ENCODE results near the gene FANCD2.
"Not testable (repeated sequence)": the region's sequence is repeated elsewhere in the genome, so short reads cannot be mapped to it uniquely, and the experiment has no call there.

Gene FANCD2

GRCh38 chr3:10023587-10024310 is 2.5 kb upstream of the FANCD2 start:
- Mint-ChIP-seq H3K4me3 (peak overlapping the region; percentile 14 to 20), H3K9me3 (no peaks in the 10 kb centered on the region), H3K4me1 (ENCODE audit: low read depth in 2 of 2) (peaks cover 3 to 18% of the 10 kb centered on the region in 2 donors), H3K27ac (no peak overlapping the region), H3K36me3 (ENCODE audit: insufficient read depth) (peaks cover 37% of the 10 kb centered on the region), H3K27me3 (no peaks in the 10 kb centered on the region)
- DNase-seq = no peak
- ATAC-seq (replicated peaks) = no peak

- Mint-ChIP-seq H3K4me3 (peak overlapping the region; percentile 92 to 93), H3K36me3 (ENCODE audit: insufficient read depth) (peaks cover 25% of the 10 kb centered on the region), H3K9me3 (no peaks in the 10 kb centered on the region), H3K4me1 (ENCODE audit: low read depth in 2 of 2) (peaks cover 0 to 18% of the 10 kb centered on the region in 2 donors), H3K27ac (peak overlapping the region; percentile 95 to 97), H3K27me3 (no peaks in the 10 kb centered on the region)
- DNase-seq = no peak
- no peak for ATAC-seq (replicated peaks)
Measured at GRCh38 chr3:10025205-10026083, 793 bp upstream of the FANCD2 start.

GRCh38 chr3:10041034-10041433 is 14.8 kb downstream of the FANCD2 start:
- Mint-ChIP-seq H3K36me3 (ENCODE audit: insufficient read depth) (peaks cover 29% of the 10 kb centered on the region), H3K4me3 (no peak overlapping the region), H3K27me3 (no peaks in the 10 kb centered on the region), H3K4me1 (ENCODE audit: low read depth in 2 of 2) (no peaks in the 10 kb centered on the region), H3K9me3 (no peaks in the 10 kb centered on the region), H3K27ac (no peak overlapping the region)
- DNase-seq = no peak
- no peak for ATAC-seq (replicated peaks)

- Mint-ChIP-seq H3K27ac (no peak overlapping the region), H3K4me1 (ENCODE audit: low read depth in 2 of 2) (no peaks in the 10 kb centered on the region), H3K4me3 (no peak overlapping the region), H3K27me3 (no peaks in the 10 kb centered on the region), H3K9me3 (no peaks in the 10 kb centered on the region), H3K36me3 (ENCODE audit: insufficient read depth) (peaks cover 4% of the 10 kb centered on the region)
- no peak for ATAC-seq (replicated peaks)
- no peak for DNase-seq
Measured at GRCh38 chr3:10047876-10048275, 21.6 kb downstream of the FANCD2 start.

GRCh38 chr3:10053054-10053453 is 26.8 kb downstream of the FANCD2 start:
- not testable (repeated sequence) for ATAC-seq (replicated peaks); H3K27ac Mint-ChIP-seq; H3K4me3 Mint-ChIP-seq; H3K4me1 Mint-ChIP-seq (ENCODE audit: low read depth in 2 of 2); H3K36me3 Mint-ChIP-seq (ENCODE audit: insufficient read depth); DNase-seq; H3K9me3 Mint-ChIP-seq; H3K27me3 Mint-ChIP-seq

GRCh38 chr3:10055097-10055496 is 28.9 kb downstream of the FANCD2 start:
- H3K27ac Mint-ChIP-seq = no peak overlapping the region
- no peaks in the 10 kb centered on the region for H3K27me3 Mint-ChIP-seq
- H3K9me3 Mint-ChIP-seq = no peaks in the 10 kb centered on the region
- ATAC-seq (replicated peaks) (no peak), DNase-seq (no peak)
- H3K36me3 Mint-ChIP-seq (ENCODE audit: insufficient read depth) = peaks cover 5% of the 10 kb centered on the region
- no peak overlapping the region for H3K4me3 Mint-ChIP-seq
- no peaks in the 10 kb centered on the region for H3K4me1 Mint-ChIP-seq (ENCODE audit: low read depth in 2 of 2)

GRCh38 chr3:10070077-10070476 is 43.8 kb downstream of the FANCD2 start:
- H3K4me1 Mint-ChIP-seq (ENCODE audit: low read depth in 2 of 2); ATAC-seq (replicated peaks); H3K36me3 Mint-ChIP-seq (ENCODE audit: insufficient read depth); H3K9me3 Mint-ChIP-seq; H3K4me3 Mint-ChIP-seq; H3K27me3 Mint-ChIP-seq; DNase-seq; H3K27ac Mint-ChIP-seq: not testable (repeated sequence)

- no peak overlapping the region for H3K27ac Mint-ChIP-seq
- H3K4me1 Mint-ChIP-seq (ENCODE audit: low read depth in 2 of 2) = no peaks in the 10 kb centered on the region
- H3K4me3 Mint-ChIP-seq = no peak overlapping the region
- H3K9me3 Mint-ChIP-seq = no peaks in the 10 kb centered on the region
- H3K27me3 Mint-ChIP-seq = no peaks in the 10 kb centered on the region
- ATAC-seq (replicated peaks) (no peak), DNase-seq (no peak)
- H3K36me3 Mint-ChIP-seq (ENCODE audit: insufficient read depth) = no peaks in the 10 kb centered on the region
Measured at GRCh38 chr3:10074666-10075065, 48.4 kb downstream of the FANCD2 start.

GRCh38 chr3:10081871-10082270 is 55.6 kb downstream of the FANCD2 start:
- ATAC-seq (replicated peaks) (no peak), DNase-seq (no peak)
- no peaks in the 10 kb centered on the region for H3K4me1 Mint-ChIP-seq (ENCODE audit: low read depth in 2 of 2)
- H3K27ac Mint-ChIP-seq = no peak overlapping the region
- no peaks in the 10 kb centered on the region for H3K27me3 Mint-ChIP-seq
- peaks cover 3% of the 10 kb centered on the region for H3K36me3 Mint-ChIP-seq (ENCODE audit: insufficient read depth)
- no peak overlapping the region for H3K4me3 Mint-ChIP-seq
- no peaks in the 10 kb centered on the region for H3K9me3 Mint-ChIP-seq

- no peak overlapping the region for H3K4me3 Mint-ChIP-seq
- no peaks in the 10 kb centered on the region for H3K9me3 Mint-ChIP-seq
- H3K27ac Mint-ChIP-seq = no peak overlapping the region
- H3K36me3 Mint-ChIP-seq (ENCODE audit: insufficient read depth) = peaks cover 7% of the 10 kb centered on the region
- no peak for ATAC-seq (replicated peaks)
- no peaks in the 10 kb centered on the region for H3K4me1 Mint-ChIP-seq (ENCODE audit: low read depth in 2 of 2)
- H3K27me3 Mint-ChIP-seq = no peaks in the 10 kb centered on the region
- DNase-seq = no peak
Measured at GRCh38 chr3:10085738-10086137, 59.5 kb downstream of the FANCD2 start.

- Mint-ChIP-seq H3K27me3 (no peaks in the 10 kb centered on the region), H3K27ac (no peak overlapping the region), H3K9me3 (no peaks in the 10 kb centered on the region), H3K4me1 (ENCODE audit: low read depth in 2 of 2) (no peaks in the 10 kb centered on the region), H3K4me3 (no peak overlapping the region), H3K36me3 (ENCODE audit: insufficient read depth) (peaks cover 7% of the 10 kb centered on the region)
- no peak for DNase-seq
- no peak for ATAC-seq (replicated peaks)
Measured at GRCh38 chr3:10088256-10088655, 62.0 kb downstream of the FANCD2 start.

GRCh38 chr3:10090179-10090578 is 63.9 kb downstream of the FANCD2 start:
- Mint-ChIP-seq H3K9me3 (no peaks in the 10 kb centered on the region), H3K27ac (no peak overlapping the region), H3K4me3 (no peak overlapping the region), H3K36me3 (ENCODE audit: insufficient read depth) (peaks cover 4% of the 10 kb centered on the region), H3K27me3 (no peaks in the 10 kb centered on the region), H3K4me1 (ENCODE audit: low read depth in 2 of 2) (no peaks in the 10 kb centered on the region)
- ATAC-seq (replicated peaks) = no peak
- no peak for DNase-seq

- not testable (repeated sequence) for H3K27ac Mint-ChIP-seq; ATAC-seq (replicated peaks); H3K9me3 Mint-ChIP-seq; H3K4me1 Mint-ChIP-seq (ENCODE audit: low read depth in 2 of 2); H3K4me3 Mint-ChIP-seq; H3K27me3 Mint-ChIP-seq; H3K36me3 Mint-ChIP-seq (ENCODE audit: insufficient read depth); DNase-seq
Measured at GRCh38 chr3:10090774-10091173, 64.5 kb downstream of the FANCD2 start.

- H3K27ac Mint-ChIP-seq; H3K9me3 Mint-ChIP-seq; H3K27me3 Mint-ChIP-seq; H3K36me3 Mint-ChIP-seq (ENCODE audit: insufficient read depth); H3K4me3 Mint-ChIP-seq; ATAC-seq (replicated peaks); H3K4me1 Mint-ChIP-seq (ENCODE audit: low read depth in 2 of 2); DNase-seq: not testable (repeated sequence)
Measured at GRCh38 chr3:10091387-10091786, 65.2 kb downstream of the FANCD2 start.

Data from effector memory CD8-positive, alpha-beta T cell (primary cell).